B cell (primary cell): ENCODE measurements around the gene APOL2. TPM values are rescaled to one million over a fixed set of nuclear protein-coding genes. Genes with fewer than 3 reads are reported as not detected.

Experiments used
- ATAC-seq: fragments of 200-7000 bp; cut with Tn5 transposase; one replicate; pipeline ENCODE4 v1.10.0; 2021; ENCODE audit warnings: low read depth, mild to moderate bottlenecking, moderate number of reproducible peaks, moderate library complexity
- CTCF ChIA-PET: fragments of 350-600 bp; sonication (Branson Sonifier 250); formaldehyde crosslinking; loops from one replicate; lab custom pipeline; 2021; ENCODE audit warnings: antibody characterized with exemption, inconsistent platforms; lab: Charles Lee
- POLR2A ChIA-PET: fragments of 350-600 bp; sonication (Branson Sonifier 250); formaldehyde crosslinking; loops from one replicate; lab custom pipeline; 2021; ENCODE audit warnings: antibody characterized with exemption; lab: Charles Lee
- DNase-seq: peaks from one replicate; pipeline ENCODE4 v3.0.0; 2013
- H2AFZ ChIP-seq: 2 replicates; pipeline ENCODE4 v1.6.1; 2012; ENCODE audit warnings: mild to moderate bottlenecking, low read depth, low read length; ENCODE audit not compliant: insufficient read depth, poor library complexity, severe bottlenecking
- H3K27ac ChIP-seq, 2 donors: 1 replicate in 1 of 2; 2 replicates in 1 of 2; pipeline ENCODE4 v1.5.1; 2012 to 2013; ENCODE audit warnings: low read length in 2 of 2, mild to moderate bottlenecking in 2 of 2, moderate library complexity in 1 of 2
- H3K27me3 ChIP-seq, 4 experiments: fragments of 200-600 bp in 1 of 4; sonication (generic) in 1 of 4; replicated peaks in 1 of 4; 1 replicate in 2 of 4; 2 replicates in 2 of 4; pipeline versions ENCODE4 v1.6.1 to v1.7.0; 2013 to 2016; ENCODE audit warnings: low read length in 3 of 4, mild to moderate bottlenecking in 2 of 4, mixed read lengths in 1 of 4, moderate library complexity in 1 of 4; ENCODE audit not compliant: insufficient read depth in 4 of 4, control insufficient read depth in 3 of 4; ENCODE audit errors: control extremely low read depth in 1 of 4
- H3K36me3 ChIP-seq, 2 experiments: replicated peaks in 1 of 2; 1 replicate in 1 of 2; 2 replicates in 1 of 2; pipeline versions ENCODE4 v1.6.1 to v1.7.1; 2013; ENCODE audit warnings: low read length in 1 of 2; ENCODE audit not compliant: insufficient read depth in 2 of 2, control insufficient read depth in 1 of 2; ENCODE audit errors: control extremely low read depth in 1 of 2, extremely low read depth in 1 of 2
- H3K4me1 ChIP-seq, 2 donors: fragments of 200-600 bp in 1 of 2; sonication (generic) in 1 of 2; 1 replicate in 1 of 2; 2 replicates in 1 of 2; pipeline versions ENCODE4 v1.5.1 to v1.6.1; 2013 to 2017; ENCODE audit warnings: low read length in 2 of 2; ENCODE audit not compliant: control insufficient read depth in 2 of 2, insufficient read depth in 2 of 2
- H3K4me2 ChIP-seq: replicated peaks from 2 replicates; pipeline ENCODE3; 2012; ENCODE audit warnings: mild to moderate bottlenecking, low read depth, low read length; ENCODE audit not compliant: poor library complexity, severe bottlenecking
- H3K4me3 ChIP-seq, 5 experiments: fragments of 200-600 bp in 1 of 5; sonication (generic) in 1 of 5; 1 replicate in 3 of 5; 2 replicates in 2 of 5; pipeline versions ENCODE4 v1.5.1 to v1.7.0; 2011 to 2016; ENCODE audit warnings: low read length in 4 of 5, mild to moderate bottlenecking in 4 of 5, low read depth in 2 of 5, control low read depth in 1 of 5, moderate library complexity in 1 of 5; ENCODE audit not compliant: insufficient read depth in 1 of 5; ENCODE audit errors: control extremely low read depth in 1 of 5, extremely low read depth in 1 of 5
- H3K79me2 ChIP-seq: fragments of 200-600 bp; sonication (generic); one replicate; pipeline ENCODE4 v1.6.0; 2016; ENCODE audit warnings: low read length; ENCODE audit not compliant: control insufficient read depth, insufficient read depth
- H3K9ac ChIP-seq: fragments of 200-600 bp; sonication (generic); 2 replicates; pipeline ENCODE4 v1.6.1; 2017; ENCODE audit warnings: mild to moderate bottlenecking, low read length, moderate library complexity
- H3K9me3 ChIP-seq, 3 donors: one replicate each; pipeline versions ENCODE4 v1.6.1 to v1.7.1; 2013; ENCODE audit warnings: low read length in 2 of 3; ENCODE audit not compliant: control insufficient read depth in 2 of 3, insufficient read depth in 1 of 3; ENCODE audit errors: control extremely low read depth in 1 of 3
- H4K20me1 ChIP-seq: 2 replicates; pipeline ENCODE4 v1.6.0; 2012; ENCODE audit warnings: mild to moderate bottlenecking, low read length; ENCODE audit not compliant: insufficient read depth, control insufficient read depth, poor library complexity, severe bottlenecking
- H3K27ac Mint-ChIP-seq: one replicate; pipeline ENCODE4 v1.8.0; 2021; ENCODE audit warnings: mixed read lengths
- H3K27me3 Mint-ChIP-seq: one replicate; pipeline ENCODE4 v1.8.0; 2021; ENCODE audit warnings: mixed read lengths
- H3K4me1 Mint-ChIP-seq: one replicate; pipeline ENCODE4 v1.8.0; 2021; ENCODE audit warnings: mixed read lengths
- H3K4me3 Mint-ChIP-seq: one replicate; pipeline ENCODE4 v1.8.0; 2021; ENCODE audit warnings: mixed read lengths
- H3K9me3 Mint-ChIP-seq: one replicate; pipeline ENCODE4 v1.8.0; 2022; ENCODE audit warnings: mixed read lengths; ENCODE audit not compliant: insufficient read depth
- EZH2 ChIP-seq: IDR thresholded peaks from 2 replicates; pipeline ENCODE4 v1.6.1; 2012; ENCODE audit warnings: borderline replicate concordance, low read depth, mild to moderate bottlenecking, moderate library complexity, low read length; ENCODE audit not compliant: insufficient read depth, poor library complexity, severe bottlenecking
- WGBS: methylation state at CpG from one replicate; pipeline ENCODE4 v1.1.5; 2013; ENCODE audit warnings: missing lambda C conversion rate; ENCODE audit not compliant: insufficient coverage; 5-methylcytosine and 5-hydroxymethylcytosine counted together
- intact Hi-C: fragments of 100-400 bp; cut with micrococcal nuclease; formaldehyde crosslinking; loops from one replicate; pipeline ENCODE4 v1.10.0; 2022
- polyA plus RNA-seq: library from polyadenylated mRNA; depleted of rRNA; stranded (reverse); fragments of >200 nt; gene quantifications from 2 replicates; pipeline ENCODE4 v1.2.3, GENCODE V29; 2012
- total RNA-seq, 2 donors: library from RNA; stranded (reverse); fragments of 120-200 nt in 1 of 2; gene quantifications; 1 replicate in 1 of 2; 2 replicates in 1 of 2; pipeline versions ENCODE4 v1.2.3 to v1.2.4, GENCODE V29; 2013 to 2022
- TF ChIP-seq, protein P1 (sequence below): fragments of 200-600 bp; IDR thresholded peaks from one replicate; pipeline ENCODE4 v1.8.0; 2022; ENCODE audit warnings: antibody characterized with exemption, mild to moderate bottlenecking

APOL2 gene
- total and polyA plus RNA-seq, 2 donors (not counting 1 experiment from before 2014, with no cell fraction given), result 29.4 to 60.6 TPM

DNA sequence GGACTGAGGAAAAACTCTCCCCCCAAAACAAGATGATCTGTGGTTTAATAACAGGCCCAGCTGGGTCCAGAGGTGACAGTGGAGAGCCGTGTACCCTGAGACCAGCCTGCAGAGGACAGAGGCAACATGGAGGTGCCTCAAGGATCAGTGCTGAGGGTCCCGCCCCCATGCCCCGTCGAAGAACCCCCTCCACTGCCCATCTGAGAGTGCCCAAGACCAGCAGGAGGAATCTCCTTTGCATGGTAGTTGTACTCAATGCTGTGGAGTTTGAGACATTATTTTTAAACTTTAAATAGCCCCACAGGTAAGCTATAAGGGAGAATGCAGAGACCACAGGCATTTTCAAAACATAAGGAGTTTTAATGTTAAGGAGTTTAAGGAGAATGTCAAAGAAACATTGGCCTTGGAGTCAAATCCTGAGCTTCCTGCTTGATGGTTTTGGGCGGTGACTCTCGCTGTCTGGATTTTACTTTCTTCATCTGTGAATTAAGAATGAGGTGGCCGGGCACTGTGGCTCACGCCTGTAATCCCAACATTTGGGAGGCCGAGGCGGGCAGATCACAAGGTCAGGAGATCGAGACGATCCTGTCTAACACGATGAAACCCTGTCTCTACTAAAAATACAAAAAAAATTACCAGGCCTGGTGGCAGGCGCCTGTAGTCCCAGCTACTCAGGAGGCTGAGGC lies 20.4 kb upstream of the APOL2 start:
- 93% methylated on average over 4 of the region's 14 CpGs for WGBS
- DNase-seq, result no peak
- Histone ChIP-seq H3K79me2 (peaks cover 3% of the 10 kb centered on the region), H3K9ac (no peak overlapping the region), H3K9me3 (no peaks in the 10 kb centered on the region), H3K4me3 (no peak overlapping the region), H3K4me1 (peaks cover 5 to 10% of the 10 kb centered on the region in 2 donors), H4K20me1 (no peaks in the 10 kb centered on the region), H3K36me3 (peaks cover 0 to 24% of the 10 kb centered on the region in 2 experiments), H3K27ac (no peak overlapping the region), H3K27me3 (no peaks in the 10 kb centered on the region), H2AFZ (no peak overlapping the region), H3K4me2 (no peak overlapping the region)
- intact Hi-C loops, result no loop called here
- no peaks in the 10 kb centered on the region for H3K9me3 Mint-ChIP-seq
- ATAC-seq, result no peak
- H3K4me3 Mint-ChIP-seq, result no peak overlapping the region
- H3K27me3 Mint-ChIP-seq, result no peaks in the 10 kb centered on the region
- no peak overlapping the region for H3K27ac Mint-ChIP-seq
- peaks cover 19% of the 10 kb centered on the region for H3K4me1 Mint-ChIP-seq
- ChIA-PET CTCF (interaction anchor here (0.6 to 1.8 kb wide), 2 partner anchors 42 to 65 kb away, joined by 3 to 5 read pairs; no protein-coding TSS in a partner anchor), POLR2A (no interaction called here)
- TF ChIP-seq, protein P1, sequence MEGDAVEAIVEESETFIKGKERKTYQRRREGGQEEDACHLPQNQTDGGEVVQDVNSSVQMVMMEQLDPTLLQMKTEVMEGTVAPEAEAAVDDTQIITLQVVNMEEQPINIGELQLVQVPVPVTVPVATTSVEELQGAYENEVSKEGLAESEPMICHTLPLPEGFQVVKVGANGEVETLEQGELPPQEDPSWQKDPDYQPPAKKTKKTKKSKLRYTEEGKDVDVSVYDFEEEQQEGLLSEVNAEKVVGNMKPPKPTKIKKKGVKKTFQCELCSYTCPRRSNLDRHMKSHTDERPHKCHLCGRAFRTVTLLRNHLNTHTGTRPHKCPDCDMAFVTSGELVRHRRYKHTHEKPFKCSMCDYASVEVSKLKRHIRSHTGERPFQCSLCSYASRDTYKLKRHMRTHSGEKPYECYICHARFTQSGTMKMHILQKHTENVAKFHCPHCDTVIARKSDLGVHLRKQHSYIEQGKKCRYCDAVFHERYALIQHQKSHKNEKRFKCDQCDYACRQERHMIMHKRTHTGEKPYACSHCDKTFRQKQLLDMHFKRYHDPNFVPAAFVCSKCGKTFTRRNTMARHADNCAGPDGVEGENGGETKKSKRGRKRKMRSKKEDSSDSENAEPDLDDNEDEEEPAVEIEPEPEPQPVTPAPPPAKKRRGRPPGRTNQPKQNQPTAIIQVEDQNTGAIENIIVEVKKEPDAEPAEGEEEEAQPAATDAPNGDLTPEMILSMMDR, result no peak
- no peak for TF ChIP-seq EZH2
